GM19324 (cell line): ENCODE data around the gene NOP53.
"Not testable (repeated sequence)": the region's sequence is repeated elsewhere in the genome, so short reads cannot be mapped to it uniquely, and the experiment has no call there.

Experiments used
- ATAC-seq: cut with Tn5 transposase; IDR thresholded peaks from one replicate; pipeline ENCODE4 v1.9.1; 2021; ENCODE audit warnings: mild to moderate bottlenecking, moderate library complexity; ENCODE audit not compliant: unreplicated experiment, low FRiP score

The NOP53 gene

GRCh38 chr19:47802521-47803043 is 57.2 kb downstream of the NOP53 start:
- ATAC-seq, result no peak

GRCh38 chr19:47803148-47803547 is 57.8 kb downstream of the NOP53 start:
- ATAC-seq, result not testable (repeated sequence)

- ATAC-seq, result not testable (repeated sequence)
These were observed 58.3 kb downstream of the NOP53 start for GRCh38 chr19:47803671-47804070.

- ATAC-seq, result not testable (repeated sequence)
These were observed 59.1 kb downstream of the NOP53 start, which contains the start of gene TPRX1 for GRCh38 chr19:47804451-47804850. Gene TPRX1, minus strand, starts transcription at chr19:47804551. Its CDS starts 12 bp downstream, at chr19:47804539.

- no peak for ATAC-seq
These were observed 60.0 kb downstream of the NOP53 start for GRCh38 chr19:47805313-47805712.

GRCh38 chr19:47806435-47806834 is 61.1 kb downstream of the NOP53 start:
- ATAC-seq, result no peak
